CMK (cell line): Measurements from ENCODE around the gene CAMKMT.
"Not testable (repeated sequence)": the region's sequence is repeated elsewhere in the genome, so short reads cannot be mapped to it uniquely, and the experiment has no call there.

Experiments used
- DNase-seq: peaks from one replicate; pipeline ENCODE4 v3.0.0-alpha.2; 2010; ENCODE audit warnings: low read depth

CAMKMT gene

DNA sequence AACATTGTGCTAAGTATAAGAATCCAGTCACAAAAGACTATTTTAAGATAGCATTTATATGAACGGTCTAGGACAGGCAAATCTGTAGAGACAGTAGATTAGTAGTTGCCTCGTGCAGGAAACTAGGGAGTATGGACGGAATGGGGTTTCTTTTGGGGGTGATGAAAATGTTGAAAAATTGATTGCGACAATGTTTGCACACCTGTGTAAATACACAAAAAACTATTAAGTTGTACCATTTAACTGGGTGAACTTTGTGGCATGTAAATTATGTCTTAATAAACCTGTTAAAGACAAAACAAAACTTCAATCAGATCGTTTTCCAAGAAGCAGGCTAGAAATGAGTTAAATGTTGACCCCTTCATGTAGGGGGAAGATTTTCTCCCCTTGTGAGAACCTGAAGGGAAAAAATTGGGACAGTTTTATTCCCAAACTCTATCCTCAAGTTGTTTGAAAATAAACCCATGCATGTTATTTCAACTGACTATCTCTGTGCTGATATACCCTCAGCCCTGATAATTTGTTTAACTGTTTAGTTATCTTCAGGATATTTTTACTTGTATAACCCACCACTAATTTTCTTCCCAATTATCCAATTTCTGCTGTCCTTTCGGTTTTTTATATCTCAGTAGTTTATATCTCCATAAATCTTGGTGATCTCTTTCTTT lies 87.2 kb downstream of the CAMKMT start:
- DNase-seq: no peak

DNA sequence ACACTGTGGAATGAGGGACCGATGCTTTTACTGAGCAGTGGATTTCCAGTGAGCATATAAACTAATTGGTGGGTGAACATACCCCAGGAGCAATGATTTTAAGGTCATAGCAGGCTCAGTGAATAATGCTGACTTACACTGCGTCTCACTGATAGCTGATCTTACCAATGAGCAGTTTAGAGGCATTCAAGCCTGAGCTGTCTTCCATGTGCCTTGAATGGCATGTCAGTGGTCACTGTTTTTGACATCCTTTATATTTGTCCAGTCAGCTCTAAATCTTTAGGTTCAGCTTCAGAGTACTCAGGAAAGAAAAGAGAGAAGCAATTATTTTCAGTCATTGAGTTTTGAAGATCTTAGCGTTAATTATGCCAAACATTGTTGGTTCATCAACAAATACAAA lies 88.3 kb downstream of the CAMKMT start:
- no peak for DNase-seq

DNA sequence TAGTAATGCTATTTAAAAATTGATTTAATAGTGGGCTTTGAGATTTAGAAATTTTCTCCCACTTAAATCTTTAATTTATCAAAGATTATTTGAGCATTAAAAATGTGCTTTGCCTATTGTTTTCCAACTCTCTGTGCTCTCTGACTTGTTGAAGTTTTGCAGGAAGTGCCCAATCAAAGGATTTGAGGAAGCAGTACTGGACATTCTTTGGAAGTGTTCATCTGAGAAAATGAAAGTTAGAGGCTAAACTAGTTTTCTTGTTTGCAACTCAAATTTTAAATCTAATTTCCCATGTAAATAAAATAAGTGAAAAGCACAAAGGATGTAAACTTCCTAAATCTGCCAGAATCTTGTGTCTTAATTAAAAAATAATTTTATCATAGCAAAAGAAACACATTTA lies 89.1 kb downstream of the CAMKMT start:
- no peak for DNase-seq

DNA sequence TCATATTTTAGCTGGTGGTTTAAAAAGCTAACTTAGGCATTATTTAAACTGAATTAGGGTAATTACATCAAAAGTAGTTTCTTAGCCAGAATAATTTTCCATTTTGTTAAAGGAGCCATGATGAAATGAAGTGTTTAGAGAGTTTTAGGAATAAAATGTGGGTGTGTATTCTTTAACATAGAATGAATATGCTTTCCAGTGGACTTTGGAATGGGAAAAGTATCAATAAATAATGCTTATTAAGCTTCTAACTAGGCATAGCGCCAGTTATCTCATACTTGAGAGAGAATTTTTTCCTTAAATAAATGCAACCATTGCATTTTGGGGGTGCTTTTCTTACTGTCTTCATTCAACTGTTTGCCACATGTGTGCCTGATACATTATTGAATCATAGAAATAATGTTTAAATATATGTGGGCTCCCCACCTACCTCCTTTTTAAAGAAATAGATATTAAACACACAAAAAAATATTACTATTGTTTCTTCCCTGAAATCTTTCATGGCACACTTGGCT lies 90.4 kb downstream of the CAMKMT start:
- no peak for DNase-seq

DNA sequence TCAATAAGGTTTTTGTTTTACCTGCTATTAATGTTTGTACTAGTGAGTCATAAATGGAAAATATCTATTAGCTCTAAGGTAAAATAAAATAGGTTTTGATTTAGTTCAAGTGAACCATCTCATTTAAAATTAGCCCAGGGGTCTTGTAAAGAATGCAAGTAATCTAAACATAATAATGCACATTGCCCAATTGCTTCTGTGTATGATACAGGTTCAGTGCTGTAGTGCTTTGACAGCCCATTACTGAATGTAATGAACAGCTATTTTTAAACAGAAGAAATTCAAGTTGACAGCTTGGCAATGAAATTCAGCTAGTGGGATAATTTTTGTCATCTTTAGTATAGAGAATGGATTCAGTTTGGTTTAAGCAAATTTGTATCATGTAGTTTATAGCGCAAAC lies 91.5 kb downstream of the CAMKMT start:
- DNase-seq: no peak

DNA sequence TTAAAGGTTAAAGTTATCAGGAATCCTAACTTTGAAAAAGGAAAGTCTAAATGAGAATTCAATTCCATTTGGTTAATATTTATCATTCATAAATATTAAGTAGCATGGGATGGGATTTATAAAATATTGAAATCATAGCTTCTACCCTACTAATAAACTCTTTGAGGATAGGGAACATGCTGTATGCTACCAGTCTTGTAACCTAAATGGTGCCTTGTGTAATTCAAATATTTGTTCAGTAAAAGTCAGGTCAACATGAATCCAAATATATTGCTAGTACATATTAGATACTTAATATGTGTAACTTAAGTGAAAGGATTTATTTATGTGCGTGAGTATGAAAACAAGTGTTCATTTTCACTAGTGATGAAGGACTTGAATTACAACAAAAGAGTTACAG lies 94.1 kb downstream of the CAMKMT start:
- no peak for DNase-seq

DNA sequence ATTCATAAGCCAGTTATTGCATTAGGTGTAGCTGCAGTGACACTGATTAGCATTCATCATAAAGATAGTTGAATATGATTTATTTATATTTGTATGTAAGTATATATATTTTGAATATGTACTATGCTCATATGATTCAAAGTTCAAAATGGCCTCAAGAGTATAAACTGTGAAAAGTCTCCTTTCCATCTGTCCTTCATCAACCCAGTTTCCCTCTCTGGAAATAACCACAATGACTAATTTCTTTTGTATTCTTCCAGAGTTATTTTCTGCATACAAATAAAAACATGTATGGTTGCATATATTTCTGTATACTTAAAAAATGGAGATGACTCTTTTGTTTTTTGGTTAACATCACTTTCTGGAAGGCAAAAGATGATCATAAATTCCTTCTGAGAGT lies 95.2 kb downstream of the CAMKMT start:
- DNase-seq: no peak

DNA sequence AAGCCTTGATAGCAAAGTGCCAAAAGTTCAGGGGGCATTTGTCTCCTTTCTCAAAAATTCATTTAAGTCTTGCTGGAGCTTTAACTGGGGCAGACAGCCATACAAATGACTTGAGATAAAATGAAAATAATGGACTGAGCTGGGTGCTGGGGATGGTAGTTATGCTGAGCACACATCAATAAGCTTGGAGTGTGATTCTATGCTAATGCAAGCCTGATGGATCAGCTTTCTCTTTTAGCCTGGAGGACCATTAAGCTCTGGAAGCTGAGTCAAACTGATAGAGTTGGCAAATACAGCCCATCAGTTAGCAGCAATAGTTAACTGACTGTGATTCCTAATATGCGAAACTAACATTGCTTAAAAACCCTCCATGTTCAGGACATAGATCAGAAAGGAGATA lies 98.0 kb downstream of the CAMKMT start:
- DNase-seq: no peak

DNA sequence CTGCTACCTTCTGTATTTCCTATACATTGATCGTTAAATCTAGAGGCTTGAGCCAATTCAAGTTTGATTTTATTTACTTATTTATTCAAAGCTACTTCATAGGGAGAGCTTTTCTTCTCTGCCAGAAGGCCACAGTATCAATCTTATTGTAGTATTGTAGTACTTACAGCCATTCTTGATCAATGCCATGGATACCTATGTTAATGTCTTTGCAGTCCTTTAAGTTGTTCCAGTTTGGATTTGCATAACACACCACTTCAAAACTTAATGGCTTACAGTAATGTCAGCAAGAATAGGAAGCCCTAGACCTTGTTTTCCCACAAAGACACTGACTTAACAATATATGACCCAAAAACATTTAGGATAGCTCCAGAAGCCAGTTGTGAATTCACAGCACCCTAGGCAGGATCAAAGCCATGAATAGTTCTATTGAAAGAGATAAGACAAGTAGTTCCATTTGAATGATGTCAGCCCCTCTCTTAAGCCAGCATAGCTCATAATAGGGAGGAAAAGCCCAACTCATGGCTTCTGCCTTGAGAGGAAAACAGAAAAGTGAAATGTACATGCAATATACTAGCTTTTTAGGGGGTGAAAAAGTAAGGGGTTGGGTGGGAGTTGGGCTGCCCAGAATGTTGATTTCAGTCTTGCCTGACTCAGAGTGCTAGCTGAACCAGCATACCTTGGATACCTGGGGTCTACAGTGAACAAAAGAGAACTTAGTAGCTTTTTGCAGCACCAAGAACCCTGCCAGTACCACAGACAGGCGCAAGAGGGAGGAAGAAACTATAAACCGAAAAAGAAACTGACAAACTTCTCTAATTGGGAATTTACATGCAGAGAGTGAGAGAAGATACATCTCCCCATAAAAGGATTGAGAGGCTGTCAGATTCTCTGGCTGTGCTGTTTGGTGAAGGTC lies 101.4 kb downstream of the CAMKMT start:
- no peak for DNase-seq

DNA sequence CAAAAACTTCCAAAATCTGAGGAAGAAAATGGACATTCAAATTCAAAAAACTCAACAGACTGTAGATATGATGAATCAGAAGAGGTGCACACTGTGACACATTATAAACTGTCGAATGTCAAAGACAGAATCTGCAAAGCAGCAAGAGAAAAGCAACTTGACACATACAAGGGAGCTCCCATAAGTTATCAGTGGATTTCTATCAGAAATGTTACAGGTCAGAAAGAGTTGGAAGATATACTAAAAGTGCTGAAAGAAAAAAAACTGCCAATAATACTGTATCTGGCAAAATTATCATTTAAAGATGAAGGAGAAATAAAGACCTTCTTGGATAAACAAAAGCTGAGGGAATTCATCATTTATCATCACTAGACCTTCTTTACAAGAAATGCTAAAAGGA lies 102.7 kb downstream of the CAMKMT start:
- DNase-seq: no peak

DNA sequence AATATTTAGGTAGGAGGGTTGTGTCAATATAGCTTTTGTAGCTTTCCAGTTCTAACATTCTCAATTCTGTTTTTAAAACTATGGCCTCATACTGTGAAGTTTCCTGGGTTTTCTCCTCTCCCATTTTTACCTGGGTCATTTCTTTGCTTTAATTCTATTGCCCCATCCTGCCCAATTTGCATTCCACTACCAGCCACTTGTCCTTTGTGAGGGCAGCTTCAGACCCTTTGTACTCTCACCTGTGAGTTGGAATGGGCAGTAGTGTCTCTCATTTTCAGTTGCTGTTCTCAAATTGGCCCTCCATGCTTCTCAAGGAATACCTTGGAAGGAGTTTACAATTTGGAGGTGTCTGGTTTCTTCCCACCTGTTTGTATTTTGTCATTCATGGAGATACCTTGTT lies 108.4 kb downstream of the CAMKMT start:
- DNase-seq: no peak

DNA sequence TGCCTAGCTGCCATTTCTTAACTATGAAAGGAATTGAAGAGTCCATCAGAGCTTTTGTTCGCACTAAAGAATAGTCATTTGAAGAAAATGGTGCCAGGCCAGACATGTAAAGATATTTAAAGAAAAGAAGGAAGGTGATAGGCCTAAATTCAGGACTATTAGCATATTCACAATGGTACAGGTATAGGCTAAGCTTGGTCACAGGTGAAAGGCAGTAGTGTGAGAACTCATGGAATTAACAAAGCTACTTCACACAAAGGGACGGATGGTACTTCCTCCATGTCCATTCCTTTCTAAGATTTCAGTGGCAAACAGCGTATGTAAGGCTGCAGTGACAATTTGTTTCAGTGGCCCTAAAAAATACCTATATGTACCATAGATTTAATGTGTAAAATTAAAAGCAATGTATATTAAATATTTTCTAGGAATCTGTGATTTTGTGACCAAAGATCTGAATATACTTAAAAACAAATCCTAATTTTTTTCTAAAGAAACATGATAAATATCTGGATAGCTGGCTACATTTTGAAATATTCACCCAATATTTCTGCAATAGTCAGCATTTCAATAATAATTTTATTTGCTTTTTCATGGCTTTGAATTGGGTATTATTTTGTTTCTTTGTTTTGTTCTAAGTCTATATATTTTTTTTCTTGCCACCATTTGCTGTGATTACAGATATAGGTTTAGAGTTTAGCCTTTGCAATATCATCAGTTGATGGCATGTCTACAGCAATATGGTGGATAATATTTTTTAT lies 116.1 kb downstream of the CAMKMT start:
- no peak for DNase-seq

DNA sequence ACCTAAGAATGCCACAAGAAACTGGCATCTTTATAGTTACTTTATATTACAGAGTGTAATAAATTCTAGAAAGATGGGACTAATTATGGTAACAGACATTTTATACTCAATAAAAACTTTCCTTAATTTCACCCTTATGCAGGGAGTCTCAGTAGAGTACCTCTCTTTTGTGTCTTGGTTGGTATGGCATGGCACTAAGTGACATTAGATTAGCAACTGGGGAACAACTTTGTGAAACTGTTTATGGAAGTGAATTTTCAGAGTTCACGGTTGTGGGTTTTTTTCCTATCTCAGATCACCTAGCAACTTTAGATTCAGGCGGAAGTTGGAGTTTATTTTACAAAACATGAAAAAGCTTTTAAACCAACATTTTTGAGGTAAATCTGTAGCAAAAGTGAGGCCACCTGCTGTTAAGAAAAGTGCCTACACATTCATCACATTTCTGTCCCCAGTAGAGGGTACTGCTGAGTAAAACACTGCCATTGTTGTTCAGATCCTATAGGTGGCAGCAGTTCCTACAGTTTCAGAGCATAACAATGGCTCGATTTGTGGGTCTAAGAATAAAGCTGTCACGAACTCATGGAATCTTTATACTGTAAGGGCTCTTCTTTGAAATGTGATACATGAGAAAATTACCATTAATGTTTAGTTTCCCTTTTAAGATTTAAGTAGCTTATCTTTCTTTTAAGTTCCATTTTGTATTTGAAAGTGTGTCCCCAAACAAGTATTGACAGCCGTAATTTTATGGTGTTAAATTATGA lies 117.6 kb downstream of the CAMKMT start:
- peak; percentile 57 for DNase-seq

DNA sequence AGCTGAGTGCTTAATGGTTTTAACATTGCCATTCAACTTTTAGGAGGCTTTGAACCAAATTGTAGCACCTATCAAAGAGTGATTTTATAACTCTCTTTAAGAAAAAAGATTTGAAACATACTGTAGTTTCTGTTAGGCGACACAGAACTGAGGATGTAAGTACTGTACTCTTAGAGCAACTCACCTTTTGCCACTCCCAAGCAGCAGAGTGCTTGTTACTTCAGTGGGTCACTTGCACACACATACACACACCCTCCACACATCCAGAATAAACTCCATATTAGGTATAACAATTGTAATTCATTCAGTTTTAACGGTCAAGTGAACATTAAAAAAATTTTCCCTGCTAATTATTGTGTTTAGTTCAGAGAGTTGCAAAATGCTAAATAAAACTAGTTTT lies 118.3 kb downstream of the CAMKMT start:
- DNase-seq: no peak

DNA sequence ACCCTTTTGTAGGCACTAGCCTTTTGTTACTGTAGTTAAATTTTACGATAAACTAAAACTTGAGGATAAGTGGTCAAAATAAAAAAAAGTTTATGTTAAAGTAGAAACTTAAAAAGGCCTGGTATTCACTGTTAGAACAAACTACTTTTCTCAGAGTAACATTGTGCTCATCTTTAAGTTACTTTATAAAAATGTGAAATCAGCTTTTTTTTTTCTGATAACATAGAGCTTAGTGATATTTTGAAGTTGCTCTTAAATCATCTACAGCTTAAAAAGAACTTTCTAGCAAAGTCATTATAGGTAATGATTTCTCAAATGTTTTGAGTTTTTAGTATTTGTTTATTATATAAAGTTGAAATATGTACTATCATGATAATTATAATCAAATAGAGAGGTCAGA lies 125.3 kb downstream of the CAMKMT start:
- no peak for DNase-seq

DNA sequence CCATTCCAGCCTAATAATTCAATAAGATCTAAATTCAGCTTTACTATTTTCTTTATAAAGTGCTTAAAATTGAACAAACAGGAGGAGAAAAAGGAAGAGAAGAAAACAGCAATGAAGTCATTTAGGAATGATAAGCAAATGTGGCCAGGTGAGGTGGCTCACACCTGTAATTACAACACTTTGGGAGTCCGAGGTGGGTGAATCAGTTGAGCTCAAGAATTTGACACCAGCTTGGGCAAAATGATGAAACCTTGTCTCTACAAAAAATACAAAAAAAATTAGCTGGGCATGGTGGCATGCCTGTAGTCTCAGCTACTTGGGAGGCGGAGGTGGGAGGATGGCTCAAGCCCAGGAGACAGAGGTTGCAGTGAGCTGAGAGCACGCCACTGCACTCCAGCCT lies 129.0 kb downstream of the CAMKMT start:
- DNase-seq: no peak

DNA sequence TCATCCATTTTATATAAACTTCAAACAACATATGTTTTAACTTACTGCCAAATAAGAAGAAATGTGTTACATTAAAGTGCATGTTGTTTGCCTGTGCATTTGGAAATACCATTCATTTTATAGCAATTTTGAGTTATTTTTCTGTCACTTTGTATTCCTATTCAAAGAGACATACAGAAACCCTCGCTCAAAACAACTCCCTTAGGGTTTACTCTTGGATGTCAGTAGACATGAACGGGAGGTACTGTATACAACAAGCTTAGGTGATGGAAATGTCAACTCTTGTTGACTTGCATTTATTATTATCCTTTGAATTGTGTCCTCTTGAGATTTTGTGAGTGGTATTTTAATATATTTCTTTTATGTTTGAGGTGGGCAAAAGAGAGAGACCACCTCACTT lies 132.3 kb downstream of the CAMKMT start:
- no peak for DNase-seq

DNA sequence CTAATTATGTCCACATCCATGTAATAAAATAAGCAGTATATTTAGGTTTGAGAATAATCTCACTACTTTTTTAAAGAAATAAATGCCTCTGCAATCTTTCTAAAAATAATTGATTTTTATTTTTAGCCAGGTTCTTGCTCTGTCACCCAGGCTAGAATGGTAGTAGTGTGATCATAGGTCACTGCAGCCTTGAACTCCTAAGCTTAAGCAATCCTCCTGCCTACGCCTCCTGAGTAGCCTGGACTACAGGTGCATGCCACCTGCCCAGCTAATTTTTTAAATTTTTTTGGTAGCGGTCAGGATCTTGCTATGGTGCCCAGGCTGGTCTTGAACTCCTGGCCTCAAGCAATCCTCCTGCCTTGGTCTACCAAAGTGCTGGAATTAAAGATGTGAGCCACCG lies 133.3 kb downstream of the CAMKMT start:
- no peak for DNase-seq

DNA sequence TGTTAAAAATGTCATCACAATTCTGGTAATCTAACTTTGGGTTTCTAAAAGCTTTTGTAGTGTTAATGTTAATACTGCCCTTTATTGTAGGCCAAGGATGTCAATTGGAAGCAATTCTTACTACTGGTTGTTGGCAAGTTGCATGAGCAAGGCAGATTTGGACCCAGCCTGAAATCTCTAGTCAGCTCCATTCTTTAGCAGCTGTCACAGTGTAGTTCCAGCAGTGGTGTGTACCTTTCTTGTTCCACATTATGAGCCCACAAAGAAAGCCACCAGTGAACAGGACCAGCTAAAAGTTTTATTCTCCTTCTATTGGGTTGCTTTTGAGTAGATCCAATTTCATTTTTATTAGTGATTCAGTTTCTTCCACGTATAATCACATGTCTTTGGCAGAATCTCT lies 133.8 kb downstream of the CAMKMT start:
- DNase-seq: no peak

DNA sequence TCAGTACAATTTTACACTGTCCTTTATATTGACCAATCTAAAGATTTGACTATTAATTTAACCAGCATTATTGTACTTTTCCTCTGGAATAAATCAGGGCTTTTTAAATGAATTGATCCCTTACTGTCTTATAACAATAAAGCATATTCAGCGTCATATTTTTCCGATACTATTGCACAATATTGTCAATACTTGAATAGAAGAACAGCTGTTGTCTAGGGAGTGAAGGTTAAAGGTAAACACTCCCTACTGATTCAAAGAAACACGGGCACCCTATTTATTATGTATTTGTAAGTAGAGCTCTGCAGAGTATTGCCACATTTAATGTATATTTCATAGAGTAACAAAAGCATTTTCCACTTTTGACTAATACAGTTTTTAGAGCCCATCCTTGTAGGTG lies 134.4 kb downstream of the CAMKMT start:
- no peak for DNase-seq

DNA sequence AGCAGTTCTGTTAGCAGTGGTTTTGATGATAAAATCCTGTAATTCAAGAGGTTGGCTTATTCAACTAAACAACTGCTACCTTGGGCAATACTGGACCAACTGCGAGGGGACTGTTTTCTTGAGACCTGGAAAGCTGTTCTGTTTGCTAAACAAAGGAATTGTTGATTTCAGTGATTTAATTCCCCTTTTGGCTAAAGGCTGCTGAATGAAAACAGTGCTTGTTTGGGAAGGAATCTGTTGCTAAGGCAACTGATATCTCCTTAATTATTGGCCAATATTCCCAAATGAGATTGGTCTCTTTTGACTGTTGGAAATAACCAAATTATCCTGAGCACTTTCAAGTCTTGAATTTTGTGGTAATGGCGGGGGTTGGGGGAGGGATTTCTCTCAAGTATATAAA lies 136.8 kb downstream of the CAMKMT start:
- DNase-seq: no peak

DNA sequence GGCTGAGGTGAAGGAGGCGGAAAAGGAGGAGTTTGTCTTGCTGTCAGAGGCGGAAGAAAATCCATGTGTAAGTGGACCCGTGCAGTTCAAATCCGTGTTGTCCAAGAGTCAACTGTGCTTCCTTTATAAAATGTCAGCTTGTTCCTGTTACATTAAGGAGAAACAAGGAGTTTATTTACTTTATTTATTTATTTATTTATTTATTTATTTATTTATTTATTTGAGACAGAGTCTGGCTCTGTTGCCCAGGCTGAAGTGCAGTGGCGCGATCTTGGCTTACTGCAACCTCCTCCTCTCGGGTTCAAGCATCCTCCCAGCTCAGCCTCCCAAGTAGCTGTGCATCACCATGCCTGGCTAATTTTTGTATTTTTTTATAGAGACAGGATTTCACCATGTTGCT lies 143.9 kb downstream of the CAMKMT start:
- not testable (repeated sequence) for DNase-seq
